ENCODE measurements around the gene ACTA2. TPM values are rescaled to one million over a fixed set of nuclear protein-coding genes. Genes with fewer than 3 reads are reported as not detected.

ACTA2 gene
- total RNA-seq, 4 donors from 2014 or later: 5,887 to 9,086 (median 7,887) TPM

GRCh38 chr10:88980247-88980646 is 27.7 kb upstream of the ACTA2 start:
- H3K4me3 ChIP-seq: no peak overlapping the region
- peak; percentile 41 for ATAC-seq
- no peaks in the 10 kb centered on the region for H3K9me3 ChIP-seq
- TF ChIP-seq, protein P1, sequence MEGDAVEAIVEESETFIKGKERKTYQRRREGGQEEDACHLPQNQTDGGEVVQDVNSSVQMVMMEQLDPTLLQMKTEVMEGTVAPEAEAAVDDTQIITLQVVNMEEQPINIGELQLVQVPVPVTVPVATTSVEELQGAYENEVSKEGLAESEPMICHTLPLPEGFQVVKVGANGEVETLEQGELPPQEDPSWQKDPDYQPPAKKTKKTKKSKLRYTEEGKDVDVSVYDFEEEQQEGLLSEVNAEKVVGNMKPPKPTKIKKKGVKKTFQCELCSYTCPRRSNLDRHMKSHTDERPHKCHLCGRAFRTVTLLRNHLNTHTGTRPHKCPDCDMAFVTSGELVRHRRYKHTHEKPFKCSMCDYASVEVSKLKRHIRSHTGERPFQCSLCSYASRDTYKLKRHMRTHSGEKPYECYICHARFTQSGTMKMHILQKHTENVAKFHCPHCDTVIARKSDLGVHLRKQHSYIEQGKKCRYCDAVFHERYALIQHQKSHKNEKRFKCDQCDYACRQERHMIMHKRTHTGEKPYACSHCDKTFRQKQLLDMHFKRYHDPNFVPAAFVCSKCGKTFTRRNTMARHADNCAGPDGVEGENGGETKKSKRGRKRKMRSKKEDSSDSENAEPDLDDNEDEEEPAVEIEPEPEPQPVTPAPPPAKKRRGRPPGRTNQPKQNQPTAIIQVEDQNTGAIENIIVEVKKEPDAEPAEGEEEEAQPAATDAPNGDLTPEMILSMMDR (IDR thresholded peaks at IDR 0.05): no peak
- TF ChIP-seq EP300 (IDR thresholded peaks at IDR 0.05) (no peak), POLR2A (IDR thresholded peaks at IDR 0.05) (peak in 1 of 2 donors; percentile 23), POLR2AphosphoS5 (IDR thresholded peaks at IDR 0.05) (peak; percentile 42)
- peaks cover 12 to 82% (median 40%) of the 10 kb centered on the region in 3 donors for H3K4me1 ChIP-seq
- 6 to 24% methylated on average over 2 to 4 of the region's 4 CpGs for WGBS, 2 donors (ENCODE audit: low coverage in 1 of 2)
- H3K27ac ChIP-seq: peak overlapping the region; percentile 88 to 99 (median 92)
- H3K36me3 ChIP-seq: no peaks in the 10 kb centered on the region
- H3K27me3 ChIP-seq: no peaks in the 10 kb centered on the region

- 14 to 43% methylated on average over 2 to 4 of the region's 4 CpGs for WGBS, 2 donors (ENCODE audit: low coverage in 1 of 2)
- Histone ChIP-seq H3K27me3 (no peaks in the 10 kb centered on the region), H3K9me3 (no peaks in the 10 kb centered on the region), H3K36me3 (no peaks in the 10 kb centered on the region), H3K27ac (peak overlapping the region; percentile 88 to 99 (median 92)), H3K4me1 (peaks cover 12 to 79% (median 38%) of the 10 kb centered on the region in 3 donors), H3K4me3 (peak overlapping the region in 1 of 2 donors; percentile 13)
- no peak for ATAC-seq
- TF ChIP-seq POLR2A (IDR thresholded peaks at IDR 0.05): no peak
- TF ChIP-seq, protein P1 (IDR thresholded peaks at IDR 0.05): no peak
- no peak for TF ChIP-seq POLR2AphosphoS5 (IDR thresholded peaks at IDR 0.05)
- no peak for TF ChIP-seq EP300 (IDR thresholded peaks at IDR 0.05)
Measured at GRCh38 chr10:88979603-88980002, 27.0 kb upstream of the ACTA2 start.

DNA sequence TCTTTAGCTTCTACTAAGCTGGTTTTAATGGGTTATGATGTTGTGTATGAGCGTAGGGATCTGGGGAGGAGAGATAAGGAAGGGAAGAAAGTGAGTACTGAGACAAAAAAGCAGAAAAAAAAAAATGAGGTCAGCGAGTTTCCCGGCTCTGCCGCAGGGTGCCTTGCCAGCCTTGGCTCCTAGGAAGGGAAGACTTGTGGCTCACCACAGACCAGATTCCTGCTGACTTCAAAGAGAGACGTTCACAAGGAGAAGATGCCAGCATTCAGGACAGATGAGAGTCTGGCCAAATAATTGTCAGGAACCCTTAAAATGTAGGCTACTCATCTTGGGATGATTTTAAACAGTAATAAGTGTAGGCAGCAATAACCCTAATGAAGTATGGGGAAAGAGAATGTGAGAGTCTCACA is 26.6 kb upstream of the ACTA2 start:
- Histone ChIP-seq H3K36me3 (no peaks in the 10 kb centered on the region), H3K27ac (peak overlapping the region; percentile 88 to 99 (median 92)), H3K27me3 (no peaks in the 10 kb centered on the region), H3K4me3 (peak overlapping the region in 1 of 2 donors; percentile 13), H3K4me1 (peaks cover 12 to 80% (median 34%) of the 10 kb centered on the region in 3 donors), H3K9me3 (no peaks in the 10 kb centered on the region)
- no peak for TF ChIP-seq POLR2A (IDR thresholded peaks at IDR 0.05)
- peak; percentile 87 for TF ChIP-seq POLR2AphosphoS5 (IDR thresholded peaks at IDR 0.05)
- ATAC-seq: peak; percentile 73
- 16 to 30% methylated on average over 3 to 5 of the region's 5 CpGs for WGBS, 2 donors (ENCODE audit: low coverage in 1 of 2)

- peak overlapping the region; percentile 88 to 99 (median 92) for H3K27ac ChIP-seq
- ATAC-seq: no peak
- no peaks in the 10 kb centered on the region for H3K27me3 ChIP-seq
- H3K36me3 ChIP-seq: no peaks in the 10 kb centered on the region
- no peaks in the 10 kb centered on the region for H3K9me3 ChIP-seq
- 51 to 81% methylated on average over 2 of the region's 2 CpGs for WGBS, 2 donors (ENCODE audit: low coverage in 1 of 2)
- H3K4me1 ChIP-seq: peaks cover 10 to 80% (median 29%) of the 10 kb centered on the region in 3 donors
- no peak for TF ChIP-seq POLR2A (IDR thresholded peaks at IDR 0.05)
- TF ChIP-seq EP300 (IDR thresholded peaks at IDR 0.05): no peak
- no peak for TF ChIP-seq POLR2AphosphoS5 (IDR thresholded peaks at IDR 0.05)
- TF ChIP-seq, protein P1 (IDR thresholded peaks at IDR 0.05): no peak
- H3K4me3 ChIP-seq: no peak overlapping the region
Measured at GRCh38 chr10:88978463-88978862, 25.9 kb upstream of the ACTA2 start.

DNA sequence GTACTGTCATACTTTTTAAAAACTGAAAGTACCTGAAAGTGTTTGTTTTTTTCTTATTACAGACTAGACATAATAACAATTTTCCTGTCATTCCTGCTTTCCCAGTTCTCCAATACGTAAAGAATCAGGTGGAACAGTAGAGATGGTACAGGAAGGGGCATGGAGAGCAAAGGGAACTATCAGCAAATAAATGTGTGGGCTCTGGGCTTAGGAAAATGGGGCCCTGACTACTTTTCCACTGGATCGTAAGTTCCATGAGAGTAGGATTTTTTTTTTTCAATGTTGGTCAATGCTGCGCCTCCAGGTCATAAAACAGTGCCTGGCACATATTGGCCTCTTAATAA is 22.8 kb upstream of the ACTA2 start:
- Histone ChIP-seq H3K4me1 (peaks cover 10 to 80% (median 15%) of the 10 kb centered on the region in 3 donors), H3K4me3 (peak overlapping the region; percentile 50 to 79), H3K9me3 (no peaks in the 10 kb centered on the region), H3K36me3 (no peaks in the 10 kb centered on the region), H3K27me3 (no peaks in the 10 kb centered on the region), H3K27ac (peak overlapping the region; percentile 73 to 91 (median 77))
- 34 to 45% methylated on average over 3 of the region's 3 CpGs for WGBS, 2 donors (ENCODE audit: low coverage in 1 of 2)
- ATAC-seq: no peak
- TF ChIP-seq EP300 (IDR thresholded peaks at IDR 0.05) (no peak), POLR2A (IDR thresholded peaks at IDR 0.05) (no peak), POLR2AphosphoS5 (IDR thresholded peaks at IDR 0.05) (no peak)
- TF ChIP-seq, protein P1 (IDR thresholded peaks at IDR 0.05): no peak
